ENCODE results near the gene NECAB3.
"Not testable (repeated sequence)": the region's sequence is repeated elsewhere in the genome, so short reads cannot be mapped to it uniquely, and the experiment has no call there.

NECAB3 gene

DNA sequence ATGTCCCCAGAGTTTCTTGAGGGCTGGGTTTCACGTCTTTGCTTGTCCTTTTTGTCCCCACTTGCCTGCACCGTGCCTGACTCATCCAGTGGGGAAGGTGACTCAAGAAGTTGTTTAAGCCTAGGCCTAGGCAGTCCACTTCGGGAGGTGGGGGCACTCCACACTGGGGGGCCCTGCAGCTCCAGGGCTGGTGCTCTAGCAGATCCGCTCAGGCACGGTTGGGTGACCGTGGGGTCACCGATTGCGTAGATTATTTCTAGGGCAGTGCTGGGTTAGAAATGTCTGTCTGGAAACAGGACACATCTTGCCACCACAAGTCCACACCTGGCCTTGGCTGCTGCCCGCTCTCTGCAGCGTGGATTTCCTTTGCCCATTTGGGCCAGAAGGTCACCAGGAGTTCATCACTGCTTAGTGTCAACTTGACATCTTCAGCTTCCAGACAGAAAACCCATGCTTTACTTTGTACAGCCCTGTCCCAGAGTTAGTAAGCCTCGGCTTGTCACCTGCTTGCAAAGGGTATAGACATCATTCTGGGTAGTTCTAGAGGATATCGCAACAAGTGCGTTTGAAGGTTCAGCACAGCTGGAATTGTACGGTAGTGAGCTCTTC, 25.7 kb downstream of the NECAB3 start:
- FAIRE-seq = no peak

DNA sequence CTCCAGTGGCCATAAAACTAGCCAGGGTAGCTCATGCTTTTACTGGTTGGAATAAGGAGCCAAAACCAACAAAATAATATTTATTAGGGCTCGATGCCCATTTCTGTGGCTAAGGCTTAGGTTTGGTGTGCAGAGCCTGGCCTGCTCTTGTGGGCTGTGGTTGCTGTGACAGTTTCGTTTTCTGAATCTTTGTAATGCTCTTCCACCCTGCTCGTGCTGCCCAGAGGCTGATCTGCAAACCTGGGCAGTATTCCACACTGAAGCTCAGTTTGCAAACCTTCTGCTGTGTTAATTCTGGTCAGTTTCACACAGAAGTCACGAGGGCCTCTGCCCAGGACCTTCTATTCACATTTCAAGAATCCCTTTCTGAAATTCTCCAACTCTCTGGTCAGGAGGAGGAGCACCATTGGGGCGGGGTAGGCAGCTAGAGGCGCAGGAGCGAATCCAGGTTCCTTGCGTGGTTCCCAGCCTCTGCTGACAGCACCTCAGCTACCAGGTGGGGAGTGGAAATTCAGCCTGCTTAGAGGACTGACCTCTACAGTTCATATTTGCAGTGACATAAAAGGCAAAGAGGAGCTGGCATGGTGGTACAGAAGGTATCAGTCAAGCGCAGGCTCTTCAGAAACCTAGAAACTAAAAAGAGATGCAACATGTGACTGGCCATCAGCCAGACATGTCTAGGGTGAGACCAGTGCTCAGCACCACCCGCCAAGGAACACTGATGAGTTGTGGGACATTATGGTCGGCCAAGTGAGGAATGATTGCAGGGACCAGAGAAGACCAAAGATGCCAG, 26.4 kb downstream of the NECAB3 start:
- FAIRE-seq = no peak

- not testable (repeated sequence) for FAIRE-seq
These were observed 27.1 kb downstream of the NECAB3 start for GRCh38 chr20:33646959-33647602.

GRCh38 chr20:33646191-33646590, 28.0 kb downstream of the NECAB3 start:
- FAIRE-seq = no peak

- no peak for FAIRE-seq
These were observed 28.8 kb downstream of the NECAB3 start for GRCh38 chr20:33645396-33645795.

DNA sequence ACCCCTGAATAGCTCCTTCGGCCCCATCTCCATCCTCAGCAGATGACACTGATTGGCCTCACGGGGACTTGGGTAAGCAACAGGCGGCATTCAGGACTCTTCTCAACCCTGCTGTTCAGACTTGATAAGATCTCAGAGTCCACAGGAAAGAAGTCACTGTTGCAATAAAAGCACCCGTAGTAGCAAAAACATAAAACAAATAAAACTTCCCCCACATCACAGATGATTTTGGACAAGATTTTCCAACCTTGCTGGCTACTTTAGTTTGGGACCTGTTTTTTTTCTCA, 29.2 kb downstream of the NECAB3 start:
- no peak for FAIRE-seq

DNA sequence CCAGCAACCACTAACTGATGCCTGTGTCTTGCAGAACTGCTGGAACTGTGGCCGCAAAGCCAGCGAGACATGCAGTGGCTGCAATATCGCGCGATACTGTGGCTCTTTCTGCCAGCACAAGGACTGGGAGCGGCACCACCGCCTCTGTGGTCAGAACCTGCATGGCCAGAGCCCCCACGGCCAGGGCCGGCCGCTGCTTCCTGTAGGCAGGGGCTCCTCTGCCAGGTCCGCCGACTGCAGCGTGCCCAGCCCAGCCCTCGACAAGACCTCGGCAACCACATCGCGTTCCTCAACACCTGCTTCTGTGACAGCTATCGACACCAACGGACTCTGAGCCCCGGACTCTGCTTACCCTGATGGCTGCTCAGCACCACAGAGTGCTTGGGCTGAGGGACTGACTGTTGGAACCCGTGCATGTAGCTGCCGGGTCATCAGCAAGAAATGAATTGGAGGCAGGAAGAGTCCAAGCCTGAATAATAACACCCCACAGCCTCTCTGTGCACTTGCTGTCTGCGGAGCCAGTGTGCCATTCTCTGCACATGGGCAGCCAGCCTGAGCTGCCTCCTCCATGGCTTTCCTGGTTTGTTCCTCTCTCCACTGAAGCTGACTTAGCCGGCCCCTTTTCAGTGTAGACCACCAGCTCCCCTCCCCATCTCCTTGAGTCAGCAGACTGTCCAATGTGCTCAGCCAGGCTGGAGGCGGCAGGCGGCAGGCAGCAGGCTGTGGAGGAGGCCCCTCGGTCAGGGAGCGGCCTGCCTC, 29.7 kb downstream of the NECAB3 start:
- no peak for FAIRE-seq

DNA sequence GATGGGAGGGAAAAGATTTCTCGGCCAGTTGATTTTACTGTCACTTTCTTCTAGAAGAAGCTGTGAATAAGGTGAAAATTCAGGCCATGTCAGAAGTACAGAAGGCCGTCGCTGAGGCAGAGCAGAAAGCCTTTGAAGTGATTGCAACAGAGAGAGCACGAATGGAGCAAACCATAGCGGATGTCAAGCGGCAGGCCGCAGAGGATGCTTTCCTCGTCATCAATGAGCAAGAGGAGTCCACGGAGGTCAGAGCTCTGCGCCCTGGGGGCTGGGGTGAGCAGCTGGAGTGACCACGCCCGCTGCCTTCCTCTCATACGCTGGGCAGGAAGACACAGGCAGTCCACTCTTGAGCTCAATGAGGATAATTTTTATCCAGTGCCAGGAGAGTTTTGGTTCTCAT, 33.9 kb downstream of the NECAB3 start:
- no peak for FAIRE-seq

DNA sequence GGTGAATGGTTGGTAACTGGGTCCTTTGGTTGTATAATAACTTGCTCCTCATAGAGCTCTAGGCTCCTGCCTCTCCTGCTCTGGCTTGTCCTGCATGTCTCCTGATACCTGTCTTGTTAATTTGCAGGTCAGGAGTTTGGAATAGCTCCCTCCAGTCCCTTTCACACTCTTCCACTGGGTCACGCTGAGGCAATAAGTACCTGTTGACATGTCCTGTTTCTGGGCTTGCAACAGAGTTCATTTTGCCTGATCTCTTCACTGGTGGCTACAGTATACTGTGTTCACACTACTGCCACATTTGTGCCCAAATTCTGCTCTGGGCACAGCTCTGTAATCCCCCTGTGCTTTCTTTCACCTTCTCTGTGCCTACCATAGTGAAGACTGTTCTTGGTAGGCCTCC, 37.5 kb downstream of the NECAB3 start:
- no peak for FAIRE-seq

- no peak for FAIRE-seq
These were observed 38.9 kb downstream of the NECAB3 start for GRCh38 chr20:33635341-33635740.

DNA sequence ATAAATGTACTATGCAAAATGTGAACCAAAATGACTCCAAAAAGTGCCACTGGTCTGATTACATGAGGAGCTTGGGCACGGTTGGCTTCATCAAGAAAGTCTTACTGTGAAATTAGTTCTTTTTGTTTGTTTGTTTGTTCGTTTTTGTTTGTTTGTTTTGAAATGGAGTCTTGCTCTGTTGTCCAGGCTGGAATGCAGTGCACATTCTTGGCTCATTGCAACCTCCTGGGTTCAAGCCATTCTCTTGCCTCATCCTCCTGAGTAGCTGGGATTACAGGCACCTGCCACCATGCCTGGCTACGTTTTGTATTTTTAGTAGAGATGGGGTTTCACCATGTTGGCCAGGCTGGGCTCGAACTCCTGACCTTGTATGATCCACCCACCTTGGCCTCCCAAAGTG, 42.3 kb downstream of the NECAB3 start:
- FAIRE-seq = not testable (repeated sequence)

DNA sequence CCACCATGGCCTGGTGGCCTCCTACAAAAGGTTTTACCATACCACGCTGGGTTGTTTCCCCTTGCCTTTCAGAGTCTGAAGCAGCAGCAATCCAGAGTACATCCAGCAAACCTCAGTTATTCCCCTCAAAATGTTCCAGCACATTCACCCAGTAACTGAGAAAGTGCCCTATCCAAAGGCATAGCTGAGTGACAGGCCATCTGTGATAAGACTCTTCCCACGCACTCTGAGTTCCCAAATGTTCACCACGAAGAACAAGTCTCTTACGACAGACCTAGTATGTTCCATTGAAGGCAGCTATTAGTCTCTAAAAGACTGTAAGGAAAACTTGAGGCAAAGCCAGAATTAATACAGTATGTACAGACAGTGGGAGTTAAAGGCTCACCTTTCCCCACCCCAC, 43.7 kb downstream of the NECAB3 start:
- no peak for FAIRE-seq

GRCh38 chr20:33629979-33630378, 44.2 kb downstream of the NECAB3 start:
- no peak for FAIRE-seq

GRCh38 chr20:33629533-33629932, 44.7 kb downstream of the NECAB3 start:
- FAIRE-seq = no peak

- FAIRE-seq = no peak
These were observed 46.5 kb downstream of the NECAB3 start for GRCh38 chr20:33627577-33628216.

GRCh38 chr20:33626190-33626589, 48.0 kb downstream of the NECAB3 start:
- FAIRE-seq = no peak

DNA sequence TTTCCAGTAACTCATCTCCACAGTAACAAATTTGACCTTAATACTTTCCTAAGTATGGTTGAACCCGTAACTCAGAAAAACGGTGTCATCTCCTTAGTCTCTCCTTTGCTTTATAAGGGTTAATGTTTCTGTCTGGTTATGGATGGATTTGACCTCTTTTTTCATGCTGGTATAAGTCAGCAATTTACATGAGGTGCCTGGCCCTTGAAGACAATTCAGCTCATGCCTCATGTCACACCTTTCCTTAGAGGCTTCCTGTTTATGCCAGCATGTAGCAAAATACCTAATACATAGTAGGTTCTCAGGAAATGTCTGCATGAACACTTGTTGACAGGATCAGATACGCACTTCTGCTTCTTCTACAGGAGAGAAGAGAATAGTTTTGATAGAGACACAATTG, 49.8 kb downstream of the NECAB3 start:
- FAIRE-seq = no peak

DNA sequence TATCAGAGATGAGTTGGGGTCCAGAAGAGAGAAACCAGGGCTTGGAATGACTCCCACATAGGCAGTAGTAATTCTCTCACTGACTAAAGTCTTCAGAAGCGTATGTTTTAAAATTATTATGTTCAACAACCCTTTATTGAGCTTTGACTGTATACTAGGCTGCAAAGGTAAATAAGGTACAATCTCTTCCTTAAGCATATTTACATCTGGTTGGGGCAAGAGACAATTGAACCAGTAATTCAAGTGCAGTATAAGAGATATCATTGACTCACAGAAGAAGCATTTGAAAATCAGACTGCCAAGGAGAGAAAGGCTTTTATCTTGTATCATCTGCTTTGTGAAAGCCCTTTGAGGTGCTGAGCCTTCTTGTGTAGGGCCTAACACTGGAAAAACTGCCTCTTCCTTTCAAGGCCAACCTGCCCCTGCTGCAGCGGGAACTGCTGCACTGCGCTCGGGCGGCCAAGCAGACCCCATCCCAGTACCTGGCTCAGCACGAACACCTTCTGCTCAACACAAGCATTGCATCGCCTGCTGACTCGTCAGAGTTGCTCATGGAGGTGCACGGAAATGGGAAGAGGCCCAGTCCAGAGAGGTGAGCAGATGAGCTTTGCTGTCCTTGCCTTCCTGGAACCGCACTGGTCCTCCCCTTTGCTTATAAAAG, 51.4 kb downstream of the NECAB3 start:
- FAIRE-seq = no peak

- FAIRE-seq = no peak
These were observed 52.4 kb downstream of the NECAB3 start for GRCh38 chr20:33621717-33622400.

- FAIRE-seq = no peak
These were observed 62.2 kb downstream of the NECAB3 start for GRCh38 chr20:33612001-33612400.

DNA sequence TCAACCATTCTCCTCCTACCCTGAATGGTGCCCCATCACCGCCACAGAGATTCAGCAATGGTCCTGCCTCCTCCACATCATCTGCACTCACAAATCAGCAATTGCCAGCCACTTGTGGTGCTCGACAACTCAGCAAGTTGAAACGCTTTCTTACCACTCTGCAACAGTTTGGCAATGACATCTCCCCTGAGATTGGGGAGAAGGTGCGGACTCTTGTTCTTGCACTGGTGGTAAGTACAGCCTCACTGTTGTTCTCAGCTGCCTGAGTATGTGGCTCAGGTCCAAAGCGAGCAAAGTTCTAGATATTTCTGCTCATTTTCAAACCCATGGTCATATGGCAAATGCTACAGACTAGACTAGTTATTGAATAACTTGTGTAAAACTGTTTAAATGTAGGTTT, 63.1 kb downstream of the NECAB3 start:
- no peak for FAIRE-seq

- no peak for FAIRE-seq
These were observed 64.7 kb downstream of the NECAB3 start for GRCh38 chr20:33609504-33609903.

Data from G401.6 (cell line).